Activated CD4-positive, alpha-beta T cell treated with anti-CD3 and anti-CD28 coated beads for 48 hours (primary cell): Measurements from ENCODE around the gene SPEF2.

ENCODE experiments used
- DNase-seq: peaks from one replicate; pipeline ENCODE4 v3.0.0-alpha.2; 2020

The SPEF2 gene

GRCh38 chr5:35789732-35790456 lies 172.2 kb downstream of the SPEF2 start:
- DNase-seq: no peak

GRCh38 chr5:35790457-35790822 lies 172.8 kb downstream of the SPEF2 start:
- no peak for DNase-seq

DNA sequence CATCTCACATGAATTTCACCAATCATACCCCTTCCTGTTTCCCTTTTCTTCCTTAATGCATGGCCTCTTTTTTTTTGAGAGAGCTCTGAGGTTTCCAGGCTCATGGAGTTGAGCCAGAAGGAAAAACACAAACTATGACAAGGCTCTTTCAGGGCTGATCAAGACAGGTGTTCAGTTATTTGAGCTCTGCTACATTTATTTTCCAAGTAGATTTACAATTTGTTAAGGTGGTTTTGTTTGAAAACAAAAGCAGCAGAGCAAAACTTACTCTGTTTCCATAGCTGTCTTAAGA lies 176.6 kb downstream of the SPEF2 start:
- DNase-seq: no peak

GRCh38 chr5:35794684-35795375 lies 177.2 kb downstream of the SPEF2 start:
- no peak for DNase-seq

DNA sequence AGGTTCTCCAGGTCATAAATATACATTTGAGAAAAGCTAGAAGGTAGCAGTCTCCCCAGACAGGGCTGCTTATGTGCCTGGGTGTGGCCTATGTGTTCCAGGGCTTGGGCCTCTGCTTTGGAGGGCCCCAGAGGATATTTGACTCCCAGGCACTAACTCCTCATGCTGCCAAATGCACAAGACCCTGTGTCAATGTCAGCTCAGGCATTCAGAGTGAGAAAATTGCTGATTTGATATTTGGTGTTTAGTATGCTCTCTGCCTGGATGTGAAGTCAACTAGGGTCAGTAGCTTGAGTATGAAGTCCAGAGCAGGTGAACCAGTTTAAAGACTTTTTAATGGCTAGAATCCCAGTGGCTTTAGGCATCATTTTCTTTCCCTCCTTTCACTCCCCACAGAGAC lies 181.5 kb downstream of the SPEF2 start:
- DNase-seq: no peak

DNA sequence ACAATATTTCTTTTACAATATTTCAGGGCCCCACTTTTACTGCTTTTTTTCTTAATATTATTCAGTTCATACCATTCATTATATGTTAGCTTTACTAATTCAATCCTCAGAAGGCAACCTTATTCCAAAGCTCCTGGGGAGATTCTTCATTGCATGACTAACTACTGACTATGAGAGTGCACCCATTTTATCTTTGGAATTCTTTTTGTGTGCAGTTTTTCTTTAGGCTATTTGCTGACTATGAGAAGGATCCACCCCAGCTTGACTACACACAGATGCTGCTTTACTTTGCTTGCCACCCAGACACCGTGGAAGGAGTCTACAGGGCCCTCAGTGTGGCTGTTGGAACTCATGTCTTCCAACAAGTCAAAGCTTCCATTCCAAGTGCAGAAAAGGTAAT lies 182.1 kb downstream of the SPEF2 start:
- no peak for DNase-seq

- DNase-seq: no peak
Observed at GRCh38 chr5:35803191-35803651, 185.6 kb downstream of the SPEF2 start.

- DNase-seq: no peak
Observed at GRCh38 chr5:35804201-35804653, 186.6 kb downstream of the SPEF2 start.

GRCh38 chr5:35804841-35805240 lies 187.2 kb downstream of the SPEF2 start:
- no peak for DNase-seq

- no peak for DNase-seq
Observed at GRCh38 chr5:35810601-35811000, 192.9 kb downstream of the SPEF2 start.

DNA sequence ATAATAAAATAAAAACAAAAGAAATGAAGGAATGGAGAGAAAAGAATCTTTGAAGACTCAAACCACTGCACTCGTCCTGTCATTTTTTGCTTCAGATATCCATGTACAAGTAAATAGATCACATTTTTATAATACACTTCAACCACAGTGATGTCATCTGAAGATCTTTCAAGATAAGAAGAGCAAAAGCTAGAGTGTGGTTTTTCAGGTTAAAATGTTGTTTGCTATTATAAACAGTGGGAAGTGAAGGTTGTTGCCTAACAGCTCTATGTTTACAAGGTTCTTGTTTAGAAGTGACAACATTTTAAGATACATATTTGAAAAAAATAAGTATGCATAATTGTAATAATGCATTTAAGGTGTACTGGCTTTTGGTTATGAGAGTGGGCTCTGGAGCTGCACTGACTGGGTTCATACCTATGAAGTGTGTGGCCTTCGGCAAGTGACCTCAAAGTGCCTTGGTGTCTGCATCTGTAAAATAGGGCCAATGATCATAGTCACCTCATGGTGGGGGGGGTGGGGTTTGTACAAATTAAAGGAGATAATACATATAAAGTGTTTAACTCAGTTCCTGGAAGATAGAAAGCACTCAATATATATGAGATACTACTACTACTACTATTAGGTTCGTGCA lies 193.6 kb downstream of the SPEF2 start:
- DNase-seq: peak; percentile 61

DNA sequence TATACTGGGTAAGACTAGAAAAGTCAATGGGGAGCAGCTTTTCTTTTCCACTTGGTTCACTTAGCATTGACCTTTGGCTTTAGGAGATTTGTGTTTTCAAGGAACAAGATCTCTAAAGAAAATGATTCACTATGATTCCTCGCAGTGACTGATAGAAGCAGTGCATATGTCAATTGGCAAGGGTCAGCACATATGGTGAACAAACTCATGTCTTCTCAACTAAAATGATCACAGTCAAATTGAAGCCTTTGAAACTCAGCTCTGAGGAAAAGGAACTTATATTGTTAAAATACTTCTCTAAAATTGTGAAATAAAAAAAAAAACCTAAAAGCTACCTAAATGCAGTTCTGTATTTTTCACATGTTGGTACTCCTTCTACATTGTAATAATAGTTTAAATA lies 195.9 kb downstream of the SPEF2 start:
- DNase-seq: no peak

DNA sequence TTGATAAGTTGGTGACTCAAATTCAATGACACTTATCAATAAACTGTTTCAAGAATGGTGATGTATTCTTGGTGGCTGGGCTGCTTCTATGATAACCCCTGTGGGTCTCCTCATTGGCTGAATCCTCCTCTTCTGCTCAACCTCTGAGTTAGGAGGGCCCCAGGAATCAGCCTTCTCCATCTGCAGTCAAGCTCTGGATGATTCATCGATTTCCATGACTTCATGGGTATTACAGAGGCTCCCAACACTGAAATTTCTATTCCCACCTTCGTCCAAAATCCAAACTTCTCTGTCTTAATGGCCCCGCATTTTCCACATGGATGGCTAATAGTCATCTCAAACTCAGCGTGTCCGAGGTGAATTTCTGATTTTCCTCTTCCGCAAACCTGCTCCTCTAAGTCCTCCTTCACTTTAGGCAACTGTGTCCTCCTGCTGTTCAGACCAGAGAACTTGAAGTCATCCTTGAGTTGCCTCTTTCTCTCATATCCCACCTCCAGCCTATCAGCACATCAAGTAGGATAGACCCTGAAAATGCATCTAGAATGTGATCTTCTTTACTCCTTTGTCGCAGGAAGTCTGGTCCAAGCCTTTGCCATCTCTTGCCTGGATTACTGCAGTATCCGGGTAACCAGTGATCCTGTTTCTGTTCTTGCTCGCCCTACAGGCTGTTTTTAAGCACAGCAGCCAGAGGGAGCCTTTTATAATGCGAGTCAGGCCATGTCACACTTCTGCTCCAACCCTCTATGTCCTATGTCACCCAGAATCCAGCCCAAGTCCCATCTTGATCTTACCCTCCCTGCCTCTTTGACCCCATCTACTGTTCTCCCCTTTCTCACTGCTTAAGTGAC lies 197.7 kb downstream of the SPEF2 start:
- peak; percentile 65 for DNase-seq

GRCh38 chr5:35816881-35817521 lies 199.3 kb downstream of the SPEF2 start:
- DNase-seq: no peak

DNA sequence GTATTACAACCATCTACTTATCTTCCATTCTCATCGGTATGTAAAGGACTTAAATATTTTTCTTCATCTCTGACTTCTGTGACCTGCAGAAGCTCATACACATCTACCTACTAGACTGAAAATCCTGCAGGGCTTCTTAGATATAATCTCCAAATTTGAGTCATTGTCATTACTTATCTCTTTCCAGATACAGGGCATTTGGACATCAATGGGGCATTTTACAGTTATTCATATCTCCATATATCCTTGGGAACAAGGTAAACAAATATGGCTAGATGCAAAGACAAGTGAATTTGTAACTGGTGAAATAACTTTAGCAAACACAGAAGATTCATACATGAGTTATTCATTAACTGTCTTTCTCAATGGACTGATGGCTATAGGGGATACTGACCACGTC lies 201.4 kb downstream of the SPEF2 start:
- no peak for DNase-seq

DNA sequence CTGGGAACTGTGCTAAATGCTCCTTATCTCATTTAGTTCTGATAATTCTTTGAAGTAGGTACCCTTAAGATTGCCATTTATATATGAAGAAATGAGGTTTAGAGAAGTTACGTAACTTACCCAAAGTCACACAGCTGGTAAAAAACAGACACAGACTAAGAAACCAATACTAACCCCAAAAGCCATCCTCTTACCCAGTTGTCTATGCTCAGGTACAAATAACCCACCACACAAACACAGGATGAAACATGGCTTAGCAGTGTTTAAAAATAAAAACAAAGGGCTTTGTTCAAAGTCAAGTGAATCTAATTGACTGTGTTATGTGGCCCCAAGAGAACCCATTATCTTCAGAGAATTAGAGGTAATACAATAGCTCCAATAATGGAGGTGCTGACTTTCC lies 202.0 kb downstream of the SPEF2 start:
- DNase-seq: no peak

DNA sequence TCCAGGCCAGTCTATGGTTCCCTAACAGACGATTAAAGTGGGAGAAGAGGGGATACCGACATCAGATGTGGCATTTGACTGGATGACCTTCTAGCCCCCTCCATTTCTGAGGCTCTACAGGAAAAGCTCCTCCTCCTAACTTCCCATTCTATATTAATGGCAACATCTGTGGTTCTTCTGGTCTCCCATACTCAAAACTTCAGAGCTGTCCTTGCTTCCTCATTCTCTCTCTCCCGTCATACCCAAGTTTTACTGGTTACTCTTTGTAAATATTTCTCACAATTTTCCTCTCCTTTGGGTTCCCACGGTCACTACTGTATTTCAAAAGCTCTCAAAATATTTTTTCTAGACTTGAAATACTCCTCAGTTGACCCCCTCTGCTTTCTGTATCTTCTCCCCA lies 203.1 kb downstream of the SPEF2 start:
- no peak for DNase-seq

- peak; percentile 65 for DNase-seq
Observed at GRCh38 chr5:35821513-35821912, 203.8 kb downstream of the SPEF2 start.

GRCh38 chr5:35822511-35822910 lies 204.8 kb downstream of the SPEF2 start:
- DNase-seq: peak; percentile 51

GRCh38 chr5:35823347-35824098 lies 205.9 kb downstream of the SPEF2 start:
- no peak for DNase-seq

- DNase-seq: no peak
Observed at GRCh38 chr5:35826056-35826455, 208.4 kb downstream of the SPEF2 start.

GRCh38 chr5:35826554-35826953 lies 208.9 kb downstream of the SPEF2 start:
- peak; percentile 48 for DNase-seq
